Activated T-cell treated with anti-CD3 and anti-CD28 coated beads for 24 hours (primary cell): Measurements from ENCODE around the gene FAM111A.

ENCODE experiments used
- DNase-seq: peaks from one replicate; pipeline ENCODE4 v3.0.0-alpha.2; 2020; ENCODE audit warnings: low read depth

Gene FAM111A

GRCh38 chr11:59200423-59200746 lies 57.7 kb downstream of the FAM111A start:
- no peak for DNase-seq

- no peak for DNase-seq
Observed at GRCh38 chr11:59201353-59201752, 58.7 kb downstream of the FAM111A start.
